ENCODE results near the gene HK1. TPM values are rescaled to one million over a fixed set of nuclear protein-coding genes. Genes with fewer than 3 reads are reported as not detected.

The HK1 gene
- total RNA-seq, 1 donor from 2014 or later: 182 TPM

- TF ChIP-seq CTCF (IDR thresholded peaks at IDR 0.05; ENCODE audit: insufficient read depth, low read length, severe bottlenecking): no peak
- peaks cover 11% of the 10 kb centered on the region for H3K36me3 ChIP-seq (ENCODE audit: control insufficient read depth, insufficient read depth, low read length)
- H3K27me3 ChIP-seq (ENCODE audit: control insufficient read depth, insufficient read depth, low read length): no peaks in the 10 kb centered on the region
- peak; percentile 61 for DNase-seq (ENCODE audit: low read depth)
- peak overlapping the region; percentile 79 for H3K4me3 ChIP-seq (ENCODE audit: low read depth, low read length)
- FAIRE-seq: no peak
Observed at GRCh38 chr10:69317626-69318105, 39.4 kb downstream of the HK1 start.

- no peak for FAIRE-seq
- Histone ChIP-seq H3K4me3 (ENCODE audit: low read depth, low read length) (peak overlapping the region; percentile 79), H3K36me3 (ENCODE audit: control insufficient read depth, insufficient read depth, low read length) (peaks cover 11% of the 10 kb centered on the region), H3K27me3 (ENCODE audit: control insufficient read depth, insufficient read depth, low read length) (no peaks in the 10 kb centered on the region)
- peak; percentile 61 for DNase-seq (ENCODE audit: low read depth)
- no peak for TF ChIP-seq CTCF (IDR thresholded peaks at IDR 0.05; ENCODE audit: insufficient read depth, low read length, severe bottlenecking)
Observed at GRCh38 chr10:69318106-69318866, 40.0 kb downstream of the HK1 start.

GRCh38 chr10:69318867-69319727, 40.8 kb downstream of the HK1 start:
- DNase-seq (ENCODE audit: low read depth): peak; percentile 47
- FAIRE-seq: no peak
- Histone ChIP-seq H3K27me3 (ENCODE audit: control insufficient read depth, insufficient read depth, low read length) (no peaks in the 10 kb centered on the region), H3K36me3 (ENCODE audit: control insufficient read depth, insufficient read depth, low read length) (peaks cover 11% of the 10 kb centered on the region), H3K4me3 (ENCODE audit: low read depth, low read length) (peak overlapping the region; percentile 79)
- no peak for TF ChIP-seq CTCF (IDR thresholded peaks at IDR 0.05; ENCODE audit: insufficient read depth, low read length, severe bottlenecking)

GRCh38 chr10:69319841-69320316, 41.6 kb downstream of the HK1 start:
- Histone ChIP-seq H3K4me3 (ENCODE audit: low read depth, low read length) (peak overlapping the region; percentile 79), H3K27me3 (ENCODE audit: control insufficient read depth, insufficient read depth, low read length) (no peaks in the 10 kb centered on the region), H3K36me3 (ENCODE audit: control insufficient read depth, insufficient read depth, low read length) (peaks cover 11% of the 10 kb centered on the region)
- no peak for TF ChIP-seq CTCF (IDR thresholded peaks at IDR 0.05; ENCODE audit: insufficient read depth, low read length, severe bottlenecking)
- FAIRE-seq (no peak), DNase-seq (ENCODE audit: low read depth) (no peak)

GRCh38 chr10:69320521-69320920, 42.2 kb downstream of the HK1 start:
- FAIRE-seq (no peak), DNase-seq (ENCODE audit: low read depth) (no peak)
- no peak for TF ChIP-seq CTCF (IDR thresholded peaks at IDR 0.05; ENCODE audit: insufficient read depth, low read length, severe bottlenecking)
- Histone ChIP-seq H3K36me3 (ENCODE audit: control insufficient read depth, insufficient read depth, low read length) (peaks cover 11% of the 10 kb centered on the region), H3K27me3 (ENCODE audit: control insufficient read depth, insufficient read depth, low read length) (no peaks in the 10 kb centered on the region), H3K4me3 (ENCODE audit: low read depth, low read length) (peak overlapping the region; percentile 79)
